Natural killer cell treated with Interleukin-12 subunit alpha and Interleukin-12 subunit beta and Interleukin-15 and Interleukin-18, amount 100 ng/mL, for 72 hours (primary cell): Measurements from ENCODE around the gene CDKL5. TPM values are rescaled to one million over a fixed set of nuclear protein-coding genes. Genes with fewer than 3 reads are reported as not detected.
A peak's percentile ranks its signal among the peaks of the same experiment; 100 is the strongest.

ENCODE experiments used
- ATAC-seq, 2 donors: fragments of 150-1000 bp; cut with Tn5 transposase in 1 of 2; sonication (Bioruptor Pico), chemical (Tn5 transposase) in 1 of 2; 2 replicates each; pipeline ENCODE4 v1.10.0; 2021
- DNase-seq: peaks from one replicate; pipeline ENCODE4 v3.0.0; 2022; ENCODE audit warnings: low spot score
- H3K27ac Mint-ChIP-seq, 2 donors: 1 replicate in 1 of 2; 2 replicates in 1 of 2; pipeline ENCODE4 v1.8.0; 2022; ENCODE audit warnings: mixed read lengths in 2 of 2, mild to moderate bottlenecking in 1 of 2, moderate library complexity in 1 of 2
- H3K27me3 Mint-ChIP-seq, 2 donors: 1 replicate in 1 of 2; 2 replicates in 1 of 2; pipeline ENCODE4 v1.8.0; 2022; ENCODE audit warnings: mixed read lengths in 2 of 2
- H3K36me3 Mint-ChIP-seq: one replicate; pipeline ENCODE4 v1.8.0; 2022; ENCODE audit warnings: mixed read lengths
- H3K4me1 Mint-ChIP-seq, 2 donors: 1 replicate in 1 of 2; 2 replicates in 1 of 2; pipeline ENCODE4 v1.8.0; 2022; ENCODE audit warnings: low read depth in 2 of 2, mixed read lengths in 2 of 2, mild to moderate bottlenecking in 1 of 2
- H3K4me3 Mint-ChIP-seq: one replicate; pipeline ENCODE4 v1.8.0; 2022; ENCODE audit warnings: mixed read lengths
- H3K9me3 Mint-ChIP-seq: 2 replicates; pipeline ENCODE4 v1.8.0; 2022; ENCODE audit warnings: mixed read lengths
- total RNA-seq, 2 donors: library from RNA; stranded (reverse); gene quantifications; one replicate each; pipeline ENCODE4 v1.2.3, GENCODE V29; 2022

Gene CDKL5
- total RNA-seq, 2 donors from 2014 or later = 1.5 to 2.2 TPM

DNA sequence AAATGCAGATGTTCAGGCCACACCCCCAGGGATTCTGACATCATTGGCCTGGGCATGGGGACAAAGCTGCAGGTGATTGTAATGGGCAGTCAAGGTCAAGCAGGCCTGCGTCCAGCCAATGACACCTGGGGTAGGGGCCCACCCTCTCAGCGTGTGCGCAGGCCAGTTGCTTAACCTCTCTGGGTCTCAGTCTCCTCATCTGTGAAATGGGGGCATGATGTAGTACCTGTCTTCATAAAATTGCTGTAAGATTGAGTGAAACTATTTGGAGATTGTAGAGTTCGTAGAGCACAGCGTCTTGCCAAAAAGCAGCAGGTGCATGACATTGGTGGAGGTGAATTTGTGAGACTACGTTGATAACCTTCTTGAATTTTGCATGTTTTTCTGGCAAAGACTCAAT is 225.3 kb downstream of the CDKL5 start:
- Mint-ChIP-seq H3K4me1 (peaks cover 0 to 2% of the 10 kb centered on the region in 2 donors), H3K36me3 (no peaks in the 10 kb centered on the region), H3K27me3 (peaks cover 0 to 5% of the 10 kb centered on the region in 2 donors), H3K27ac (no peak overlapping the region), H3K4me3 (no peak overlapping the region), H3K9me3 (no peaks in the 10 kb centered on the region)
- ATAC-seq (no peak), DNase-seq (no peak)

DNA sequence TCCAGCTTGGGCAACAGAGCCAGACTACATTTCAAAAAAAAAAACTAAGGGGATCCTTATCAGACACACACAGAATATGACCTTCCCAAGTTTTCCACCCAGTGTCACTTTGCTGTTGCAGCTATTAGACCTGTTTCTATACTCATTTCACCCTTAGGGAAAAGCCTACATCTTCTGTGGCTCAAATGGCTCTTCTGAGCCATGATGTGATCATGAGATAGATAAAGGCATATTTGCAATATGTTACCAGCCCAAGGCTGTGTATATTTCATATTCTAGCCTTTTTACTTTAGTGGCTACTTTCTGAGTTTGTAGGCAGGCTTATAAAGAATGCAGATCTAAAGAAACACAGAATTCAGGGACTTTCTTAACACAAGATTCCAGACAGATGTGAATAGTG is 227.2 kb downstream of the CDKL5 start:
- no peak for DNase-seq
- H3K27me3 Mint-ChIP-seq = no peaks in the 10 kb centered on the region
- H3K4me1 Mint-ChIP-seq = no peaks in the 10 kb centered on the region
- H3K27ac Mint-ChIP-seq = no peak overlapping the region
- no peaks in the 10 kb centered on the region for H3K9me3 Mint-ChIP-seq
- no peak for ATAC-seq
- no peak overlapping the region for H3K4me3 Mint-ChIP-seq
- no peaks in the 10 kb centered on the region for H3K36me3 Mint-ChIP-seq

DNA sequence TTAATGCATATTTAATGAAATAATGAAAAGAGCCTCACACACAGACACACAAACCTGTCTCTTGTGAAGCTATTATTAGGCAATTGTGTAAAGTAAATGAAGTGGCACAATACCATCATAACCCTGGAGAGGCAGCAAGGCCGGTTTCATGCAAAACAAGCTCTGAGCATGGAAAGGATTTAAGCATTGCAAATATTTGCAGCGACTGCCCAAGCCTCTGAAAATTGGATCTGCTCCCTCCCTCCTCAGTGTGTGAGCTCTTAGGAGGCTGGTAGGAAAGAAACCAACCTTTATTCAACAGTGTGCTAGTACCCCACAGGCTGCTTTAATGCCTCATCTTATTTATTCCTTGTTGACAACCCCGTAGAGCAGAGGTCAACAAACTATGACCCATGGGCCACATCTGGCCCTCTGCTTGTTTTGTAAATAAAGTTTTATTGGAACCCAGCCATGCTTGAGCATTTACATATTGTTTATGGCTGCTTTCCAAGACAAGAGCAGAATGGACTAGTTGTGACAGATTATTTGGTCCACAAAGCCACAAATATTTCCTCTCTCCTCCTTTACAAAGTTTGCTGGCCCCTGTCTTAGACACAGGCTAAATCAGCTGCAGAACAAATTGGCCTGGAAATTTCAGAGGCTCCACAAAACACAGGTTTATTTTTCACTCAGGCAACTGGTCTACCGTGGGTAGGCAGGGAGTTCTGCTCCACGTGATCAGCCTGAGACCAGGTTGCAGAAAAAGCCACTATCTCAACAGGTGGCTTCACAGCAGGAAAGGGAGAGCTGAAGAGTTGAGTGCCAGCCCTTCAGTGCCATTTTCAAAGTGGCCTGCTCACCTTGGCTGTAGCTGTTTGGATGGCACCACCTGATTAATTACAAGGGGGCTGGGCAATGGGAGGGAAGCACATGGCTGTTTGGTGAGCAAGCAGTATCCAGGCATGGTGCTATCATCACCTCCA is 229.7 kb downstream of the CDKL5 start:
- no peak overlapping the region for H3K27ac Mint-ChIP-seq
- no peaks in the 10 kb centered on the region for H3K27me3 Mint-ChIP-seq
- no peaks in the 10 kb centered on the region for H3K4me1 Mint-ChIP-seq
- no peaks in the 10 kb centered on the region for H3K36me3 Mint-ChIP-seq
- H3K9me3 Mint-ChIP-seq = no peaks in the 10 kb centered on the region
- ATAC-seq = no peak
- no peak overlapping the region for H3K4me3 Mint-ChIP-seq
- DNase-seq = no peak

DNA sequence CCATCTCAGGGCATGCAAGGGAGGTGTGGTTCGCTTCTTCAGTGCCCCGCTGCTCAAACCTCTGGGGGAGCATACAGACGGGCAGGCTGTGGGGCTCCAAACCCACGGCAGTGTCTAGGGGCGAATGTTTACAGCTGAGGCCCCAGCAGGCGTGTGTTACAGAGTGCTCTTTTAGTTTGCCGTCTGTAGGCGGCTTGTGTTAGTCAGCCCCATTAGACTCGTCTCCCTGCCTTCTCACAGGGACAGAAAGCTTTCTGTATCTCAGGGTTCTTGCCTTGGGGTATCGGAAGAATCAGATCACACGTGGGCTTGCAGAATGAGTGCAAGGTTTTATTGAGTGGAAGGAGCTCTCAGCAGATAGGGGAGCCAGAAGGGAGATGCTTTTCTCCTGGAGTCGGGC is 235.9 kb downstream of the CDKL5 start:
- no peaks in the 10 kb centered on the region for H3K9me3 Mint-ChIP-seq
- H3K27ac Mint-ChIP-seq = no peak overlapping the region
- H3K4me1 Mint-ChIP-seq = peaks cover 0 to 3% of the 10 kb centered on the region in 2 donors
- no peaks in the 10 kb centered on the region for H3K36me3 Mint-ChIP-seq
- H3K27me3 Mint-ChIP-seq = peaks cover 0 to 3% of the 10 kb centered on the region in 2 donors
- H3K4me3 Mint-ChIP-seq = no peak overlapping the region
- DNase-seq (no peak), ATAC-seq (no peak)

DNA sequence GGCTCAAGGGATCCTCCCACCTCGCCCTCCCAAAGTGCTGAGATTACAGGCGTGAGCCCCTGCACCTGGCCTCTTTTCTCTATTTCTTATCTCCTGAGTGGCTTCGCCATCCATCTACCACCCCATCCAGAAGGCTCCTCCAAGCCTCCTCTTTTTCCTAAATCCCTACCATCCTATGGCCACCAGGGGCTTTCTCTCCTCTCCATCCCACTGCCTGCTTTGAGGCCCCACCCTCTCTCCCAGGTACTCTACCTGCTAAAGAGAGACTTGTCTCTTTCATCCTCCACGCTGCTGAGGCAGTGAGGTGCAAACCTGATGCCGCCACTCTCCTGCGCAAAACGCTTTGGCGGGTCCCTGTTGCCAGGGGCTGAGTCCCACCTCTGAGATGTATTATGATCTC is 239.5 kb downstream of the CDKL5 start:
- H3K4me1 Mint-ChIP-seq = peaks cover 0 to 6% of the 10 kb centered on the region in 2 donors
- no peak overlapping the region for H3K4me3 Mint-ChIP-seq
- no peak for DNase-seq
- no peaks in the 10 kb centered on the region for H3K9me3 Mint-ChIP-seq
- H3K27ac Mint-ChIP-seq = no peak overlapping the region
- ATAC-seq = no peak
- no peaks in the 10 kb centered on the region for H3K36me3 Mint-ChIP-seq
- H3K27me3 Mint-ChIP-seq = peaks cover 0 to 8% of the 10 kb centered on the region in 2 donors

DNA sequence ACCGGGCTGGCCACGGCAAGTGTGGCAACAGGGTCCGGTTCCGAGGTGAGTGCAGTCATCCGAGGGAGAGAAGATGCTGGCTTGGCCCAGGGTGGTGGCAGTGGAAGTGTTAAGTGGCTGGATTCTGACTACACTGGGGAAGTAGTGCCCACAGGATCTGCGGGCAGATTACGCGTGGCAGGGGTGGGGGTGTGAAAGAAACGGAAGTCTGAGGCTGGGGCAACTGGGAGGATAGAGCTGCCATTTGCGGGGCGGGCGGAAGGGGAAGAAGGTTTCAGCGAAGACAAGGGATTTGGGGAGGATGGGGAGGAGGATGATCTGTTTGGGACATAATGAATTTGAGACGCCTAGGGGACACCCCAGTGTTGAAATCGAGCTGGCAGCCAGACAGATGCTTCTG is 241.2 kb downstream of the CDKL5 start:
- no peaks in the 10 kb centered on the region for H3K9me3 Mint-ChIP-seq

DNA sequence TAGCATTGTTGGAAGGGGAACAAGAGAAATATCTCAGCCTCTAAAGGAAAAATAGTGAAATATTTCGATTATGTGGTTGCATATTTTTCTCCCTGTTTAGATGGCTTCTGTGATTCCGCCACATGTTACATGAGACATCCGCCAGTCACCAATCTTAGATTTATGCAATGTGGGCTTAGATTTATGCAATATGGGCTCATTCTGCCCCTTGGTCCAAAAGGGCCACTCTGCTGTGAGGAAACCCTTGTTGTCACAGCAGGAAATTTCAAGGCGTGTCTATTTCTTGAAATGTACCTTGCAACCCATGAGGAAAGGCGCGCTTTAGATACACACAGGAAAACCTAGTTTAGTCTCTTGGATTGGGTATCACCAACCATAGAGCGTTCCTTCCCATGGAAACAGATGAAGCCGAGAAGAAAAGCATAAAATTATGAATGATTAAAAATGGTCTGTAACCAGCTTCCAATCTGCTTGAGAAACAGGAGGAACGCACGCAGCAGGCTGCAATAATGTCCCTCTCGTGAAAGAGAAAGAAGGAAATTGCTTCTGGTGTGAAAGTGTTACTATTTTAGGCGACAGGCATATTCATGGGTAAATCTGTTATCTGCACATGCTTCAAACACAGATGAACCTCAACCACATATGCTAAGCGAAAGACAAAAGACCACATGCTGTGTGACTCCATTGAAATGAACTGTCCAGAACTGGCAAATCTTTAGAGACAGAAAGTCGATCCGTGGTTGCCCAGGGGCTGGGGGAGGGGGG is 242.8 kb downstream of the CDKL5 start:
- DNase-seq = no peak
- no peak for ATAC-seq
- Mint-ChIP-seq H3K9me3 (no peaks in the 10 kb centered on the region), H3K4me1 (peaks cover 0 to 6% of the 10 kb centered on the region in 2 donors), H3K36me3 (no peaks in the 10 kb centered on the region), H3K4me3 (no peak overlapping the region), H3K27ac (no peak overlapping the region), H3K27me3 (peaks cover 0 to 11% of the 10 kb centered on the region in 2 donors)

More for the DNA sequence above, 241.2 kb downstream of the CDKL5 start:
- ATAC-seq (no peak), DNase-seq (no peak)
- Mint-ChIP-seq H3K27ac (no peak overlapping the region), H3K4me1 (peaks cover 0 to 6% of the 10 kb centered on the region in 2 donors), H3K4me3 (no peak overlapping the region), H3K27me3 (peaks cover 0 to 11% of the 10 kb centered on the region in 2 donors), H3K36me3 (no peaks in the 10 kb centered on the region)

DNA sequence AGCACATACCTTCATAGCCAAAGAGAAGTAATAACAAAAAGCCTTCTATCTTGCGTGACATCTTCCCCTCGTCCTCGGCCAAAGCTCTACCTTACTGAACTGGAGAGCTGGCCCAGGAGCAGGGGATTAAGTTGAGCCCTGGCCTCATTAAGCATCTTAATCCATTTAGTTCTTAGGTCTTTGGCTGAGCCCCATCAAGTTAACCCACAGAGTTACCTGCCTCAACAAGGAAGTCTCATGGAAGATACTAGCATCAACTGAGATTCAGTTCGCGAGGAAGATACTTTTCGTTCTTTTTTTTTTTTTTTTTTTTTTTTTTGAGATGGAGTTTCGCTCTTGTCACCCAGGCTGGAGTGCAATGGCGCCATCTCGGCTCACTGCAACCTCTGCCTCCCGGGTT is 246.6 kb downstream of the CDKL5 start, which contains the start of gene RS1:
RS1 (minus strand) TSS at position 101 of the 400 bp plus-strand sequence; CDS start at position 61, 40 bp downstream.
- Mint-ChIP-seq H3K27me3 (peaks cover 0 to 3% of the 10 kb centered on the region in 2 donors), H3K27ac (no peak within 1 kb of the TSS), H3K9me3 (no peaks in the 10 kb centered on the region), H3K4me1 (peaks cover 0 to under 1% of the 10 kb centered on the region in 2 donors), H3K4me3 (peak within 1 kb of the TSS; percentile 13), H3K36me3 (no peaks in the 10 kb centered on the region)
- ATAC-seq (no peak), DNase-seq (no peak)

DNA sequence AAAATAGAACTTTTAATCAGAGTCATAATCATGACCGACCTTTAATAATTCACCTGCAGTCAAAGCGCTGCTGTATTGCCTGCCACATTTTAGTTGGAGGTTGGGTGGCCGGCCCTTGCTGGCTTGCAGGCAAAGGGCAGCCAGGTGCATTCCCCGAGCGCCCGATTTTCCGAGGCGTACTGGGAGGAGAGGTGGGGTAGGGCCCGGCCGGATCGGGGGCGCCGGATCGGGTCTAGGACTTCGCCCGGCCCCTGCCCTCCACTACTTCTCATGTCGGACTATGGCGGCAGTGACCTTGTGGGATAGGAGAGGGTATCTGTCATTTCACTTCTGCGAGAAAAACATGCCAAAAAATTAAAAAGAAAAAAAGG is 249.0 kb downstream of the CDKL5 start:
- Mint-ChIP-seq H3K36me3 (no peaks in the 10 kb centered on the region), H3K27ac (peak overlapping the region; percentile 62 to 83), H3K27me3 (peaks cover 0 to 7% of the 10 kb centered on the region in 2 donors), H3K4me3 (peak overlapping the region; percentile 62), H3K9me3 (no peaks in the 10 kb centered on the region), H3K4me1 (peaks cover 6 to 11% of the 10 kb centered on the region in 2 donors)
- no peak for DNase-seq
- ATAC-seq = peak; percentile 13 to 47

DNA sequence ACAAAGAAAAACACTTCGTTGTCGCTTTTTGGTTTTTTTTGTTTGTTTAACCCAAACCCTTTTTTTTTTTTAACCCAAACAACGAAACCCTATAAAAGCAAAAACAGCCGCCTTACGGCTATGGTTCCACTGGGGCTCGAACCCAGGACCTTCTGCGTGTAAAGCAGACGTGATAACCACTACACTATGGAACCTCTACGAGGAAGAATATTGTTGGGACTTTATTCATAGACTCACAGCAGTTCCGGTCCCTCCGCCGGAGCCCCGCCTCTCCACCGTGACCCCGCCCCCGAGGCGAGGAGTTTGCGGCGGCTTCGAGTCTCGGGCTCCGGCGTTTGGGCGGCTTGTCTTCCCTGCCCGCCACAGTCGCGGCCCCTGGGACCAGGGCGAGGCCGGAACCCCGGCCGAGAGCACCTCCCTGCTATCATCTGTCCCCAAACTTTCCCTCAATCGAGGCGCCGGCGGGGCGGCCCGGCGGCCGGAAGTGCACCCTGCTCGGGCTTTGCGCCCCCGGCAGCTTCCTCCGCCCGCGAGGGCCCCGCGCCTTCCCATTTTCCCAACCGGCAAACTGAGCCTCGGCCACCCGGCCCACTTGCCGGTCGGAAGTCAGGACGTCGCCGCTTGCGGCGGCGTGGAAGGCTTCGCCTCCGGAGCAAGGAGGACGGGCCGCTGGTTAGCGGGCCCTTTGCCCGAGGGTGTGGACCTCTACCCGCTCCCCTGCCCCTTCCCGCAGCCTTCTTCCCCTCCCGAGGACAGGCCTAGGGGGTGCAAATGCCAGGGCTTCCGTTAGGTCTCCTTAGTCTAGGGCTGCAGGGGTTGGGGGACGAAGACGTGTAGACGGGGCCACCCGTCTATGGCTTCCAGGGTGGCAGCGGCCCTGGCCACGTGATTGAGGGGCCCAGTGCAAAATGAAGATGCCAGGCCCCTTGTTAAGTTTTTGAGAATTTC is 249.7 kb downstream of the CDKL5 start:
- Mint-ChIP-seq H3K27ac (peak overlapping the region; percentile 62 to 83), H3K4me3 (peak overlapping the region; percentile 62), H3K4me1 (peaks cover 6 to 11% of the 10 kb centered on the region in 2 donors), H3K9me3 (no peaks in the 10 kb centered on the region), H3K27me3 (peaks cover 0 to 7% of the 10 kb centered on the region in 2 donors), H3K36me3 (no peaks in the 10 kb centered on the region)
- ATAC-seq = peak; percentile 92 to 93
- peak; percentile 81 for DNase-seq

DNA sequence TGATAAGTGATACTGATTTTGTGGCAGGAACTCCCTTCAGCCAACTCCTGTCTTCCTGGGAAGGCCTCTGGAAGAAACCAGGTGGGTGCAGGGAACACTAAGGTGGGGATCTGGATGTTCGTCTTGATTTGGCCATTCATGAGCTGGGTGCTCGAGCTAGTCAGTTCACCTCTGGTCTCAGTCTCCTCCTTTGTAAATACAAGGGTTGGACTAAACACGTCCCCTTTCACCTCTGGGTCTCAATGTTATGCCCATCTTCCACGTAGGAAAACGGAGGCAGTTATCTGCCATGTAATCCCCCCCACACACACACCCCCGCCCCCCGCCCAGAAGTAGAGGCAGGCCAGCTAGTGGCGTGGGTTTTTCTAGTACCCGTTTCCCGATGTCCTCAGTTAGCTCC is 250.6 kb downstream of the CDKL5 start:
- ATAC-seq (no peak), DNase-seq (no peak)
- no peak overlapping the region for H3K27ac Mint-ChIP-seq
- peaks cover 0 to 4% of the 10 kb centered on the region in 2 donors for H3K27me3 Mint-ChIP-seq
- peak overlapping the region; percentile 32 for H3K4me3 Mint-ChIP-seq
- H3K4me1 Mint-ChIP-seq = peaks cover 6 to 11% of the 10 kb centered on the region in 2 donors
- no peaks in the 10 kb centered on the region for H3K36me3 Mint-ChIP-seq
- H3K9me3 Mint-ChIP-seq = no peaks in the 10 kb centered on the region

DNA sequence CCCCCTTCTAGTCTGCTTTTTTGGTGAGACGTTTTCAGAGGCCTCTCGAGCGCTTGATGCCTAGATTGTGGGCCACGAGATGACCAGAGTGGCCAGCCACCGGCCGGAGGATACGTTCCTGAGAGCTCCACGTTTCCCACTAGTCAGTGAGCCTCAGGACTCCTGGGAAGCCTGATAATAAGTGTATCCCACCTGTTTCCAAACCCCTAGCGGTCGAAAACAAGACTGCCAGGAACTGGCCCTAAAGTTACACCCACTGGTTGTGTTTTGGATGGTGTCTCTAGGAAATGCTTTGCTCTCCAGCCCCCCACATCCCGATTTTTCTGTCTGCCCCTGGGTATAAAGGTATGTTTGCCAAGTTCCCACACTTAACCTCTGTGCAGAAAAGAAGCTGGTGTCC is 251.1 kb downstream of the CDKL5 start:
- Mint-ChIP-seq H3K36me3 (no peaks in the 10 kb centered on the region), H3K27ac (no peak overlapping the region), H3K4me3 (peak overlapping the region; percentile 10), H3K4me1 (peaks cover 6 to 11% of the 10 kb centered on the region in 2 donors), H3K9me3 (no peaks in the 10 kb centered on the region), H3K27me3 (peaks cover 0 to 4% of the 10 kb centered on the region in 2 donors)
- ATAC-seq = no peak
- DNase-seq = no peak
